ENCODE measurements around the gene IL1R2.
"Not testable (repeated sequence)": the region's sequence is repeated elsewhere in the genome, so short reads cannot be mapped to it uniquely, and the experiment has no call there.

The IL1R2 gene

DNA sequence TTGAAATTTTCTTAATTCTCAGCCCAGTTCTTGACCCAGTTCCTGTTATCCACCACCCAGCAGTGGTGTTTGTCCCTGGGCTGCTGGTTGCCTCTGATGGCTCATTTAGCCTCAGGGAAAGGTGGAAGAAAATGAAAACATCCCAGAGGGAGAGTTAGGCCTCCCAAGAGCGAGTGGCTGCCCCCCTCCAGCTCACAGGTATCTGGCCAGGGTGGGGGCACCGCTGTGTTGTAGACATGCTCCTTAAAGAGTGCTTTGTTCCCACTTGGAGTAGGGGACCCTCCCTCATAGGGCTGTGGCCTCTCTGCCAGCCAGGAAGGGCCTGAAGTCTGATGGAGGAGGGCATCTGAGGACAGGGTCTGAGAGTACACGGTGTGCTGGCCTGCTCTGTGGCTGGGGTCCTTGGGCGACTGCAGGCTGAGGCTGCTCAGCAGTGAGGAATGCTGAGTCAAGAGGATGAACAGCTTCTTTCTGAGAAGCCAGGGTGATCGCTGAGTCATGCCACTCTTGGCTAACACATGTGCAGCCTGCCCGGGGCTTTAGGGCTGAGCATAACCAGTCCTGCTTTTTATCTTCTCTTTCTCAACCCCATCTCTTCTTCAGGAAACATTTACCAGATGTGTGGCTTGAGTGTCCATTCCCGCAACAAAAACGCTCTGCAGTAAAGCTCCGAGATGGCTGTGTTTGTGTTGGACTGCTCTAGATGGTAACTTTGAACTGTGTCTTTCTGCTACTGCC lies 72.3 kb downstream of the IL1R2 start:
- no peak for DNase-seq

DNA sequence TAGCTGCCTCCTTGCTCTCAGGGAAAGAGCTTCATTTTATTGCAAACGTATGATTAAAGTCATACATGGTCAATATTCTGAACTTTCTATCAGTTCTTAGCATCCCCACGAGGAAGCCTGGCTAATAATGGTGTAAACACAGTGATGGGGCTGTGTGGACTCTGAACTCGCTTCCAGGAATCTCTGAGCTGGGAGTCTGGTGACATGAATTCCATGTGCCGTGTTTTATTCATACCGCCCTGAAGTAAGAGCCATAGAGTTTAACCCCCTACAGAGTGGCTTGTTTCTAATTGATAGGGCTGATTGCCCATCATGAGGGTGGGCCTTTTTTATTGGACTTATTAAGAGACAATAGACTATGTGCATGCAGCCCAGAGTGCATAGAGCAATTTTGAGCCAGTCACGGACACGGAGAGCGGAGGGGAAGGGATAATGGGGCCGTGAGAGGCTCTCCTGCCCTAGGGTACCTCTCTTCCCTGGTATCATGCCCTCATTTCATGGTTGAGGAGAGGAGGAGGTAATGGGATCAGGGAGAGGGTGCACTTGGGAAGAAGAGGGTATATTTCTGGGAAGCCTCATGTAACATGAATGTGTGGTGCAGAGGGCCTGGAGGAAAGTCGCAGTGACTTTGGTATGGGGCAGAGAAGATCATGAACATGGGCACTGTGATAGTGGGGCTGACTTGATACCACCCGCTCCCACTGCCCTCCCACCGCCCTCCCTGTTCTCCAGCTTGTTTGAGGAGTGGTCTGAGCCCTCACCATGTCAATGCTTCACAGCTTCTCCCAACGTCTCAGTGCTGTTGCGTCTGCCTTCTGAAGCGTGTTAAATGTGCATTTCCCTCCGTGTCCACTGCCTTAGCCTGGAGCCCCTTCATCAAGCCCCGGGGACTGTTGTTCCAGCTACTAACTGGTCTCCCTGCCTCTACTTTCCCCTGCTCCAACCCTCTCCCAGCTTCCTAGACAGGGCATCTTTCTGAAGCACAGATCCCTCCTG lies 73.2 kb downstream of the IL1R2 start:
- no peak for DNase-seq

DNA sequence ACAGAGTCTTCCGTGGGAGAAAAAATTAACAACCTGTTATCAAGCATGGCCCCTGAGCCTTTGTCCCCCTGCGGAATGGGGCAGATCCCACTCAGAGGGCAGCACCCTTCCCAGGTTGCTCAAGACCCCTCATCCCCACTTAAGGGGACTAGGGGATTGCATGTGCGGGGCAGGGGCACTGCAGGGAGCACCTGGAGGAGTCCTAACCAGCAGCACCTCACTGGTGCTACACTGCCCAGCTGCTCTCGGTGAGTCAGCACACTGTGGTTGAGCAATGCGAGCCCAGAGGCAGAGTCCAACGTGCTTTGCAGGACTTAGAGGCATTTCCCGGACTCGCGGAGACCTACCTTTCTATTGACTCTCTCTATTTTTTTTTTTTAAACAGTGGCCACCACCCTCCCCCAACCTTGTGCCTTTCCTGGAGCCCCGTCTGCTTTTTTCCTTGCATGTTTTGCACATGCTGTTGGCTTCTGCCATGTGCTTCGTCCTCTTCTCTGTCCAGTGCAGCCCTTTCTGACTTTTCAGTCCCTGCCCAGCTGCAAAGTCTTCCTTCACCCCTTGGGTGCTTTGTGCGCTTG lies 74.0 kb downstream of the IL1R2 start:
- DNase-seq = no peak

DNA sequence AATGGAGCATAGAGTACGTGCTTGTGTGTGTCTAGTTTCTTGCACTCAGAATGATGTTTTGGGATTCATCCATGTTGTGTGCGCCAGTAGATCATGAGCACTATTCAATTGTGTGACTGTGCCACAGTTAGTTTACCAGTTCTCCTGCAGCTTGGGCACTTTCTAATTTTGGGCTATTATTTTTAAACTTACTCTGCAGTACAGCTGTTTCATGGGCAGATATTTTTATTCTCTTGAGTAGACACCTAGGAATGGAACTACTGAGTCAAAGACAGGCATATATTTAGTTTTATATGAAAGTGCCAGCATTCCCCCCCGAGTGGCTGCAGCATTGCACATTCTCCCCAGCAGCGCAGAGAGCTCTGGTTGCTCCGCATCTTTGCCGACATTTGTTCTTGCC lies 74.8 kb downstream of the IL1R2 start:
- DNase-seq = no peak

DNA sequence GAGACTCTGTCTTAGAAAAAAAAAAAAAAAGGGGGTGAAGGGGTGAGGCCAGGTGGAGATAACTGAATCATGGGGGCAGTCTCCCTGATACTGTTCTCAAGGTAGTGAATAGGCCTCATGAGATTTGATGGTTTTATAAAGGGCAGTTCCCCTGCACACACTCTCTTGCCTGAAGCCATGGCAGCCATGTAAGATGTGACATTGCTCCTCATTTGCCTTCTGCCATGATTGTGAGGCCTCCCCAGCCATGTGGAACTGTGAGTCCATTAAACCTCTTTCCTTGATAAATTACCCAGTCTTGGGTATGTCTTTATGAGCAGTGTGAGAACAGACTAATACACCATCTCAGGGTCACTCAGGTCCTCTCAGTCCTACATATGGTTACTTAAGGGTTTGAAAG lies 76.4 kb downstream of the IL1R2 start:
- DNase-seq = not testable (repeated sequence)

DNA sequence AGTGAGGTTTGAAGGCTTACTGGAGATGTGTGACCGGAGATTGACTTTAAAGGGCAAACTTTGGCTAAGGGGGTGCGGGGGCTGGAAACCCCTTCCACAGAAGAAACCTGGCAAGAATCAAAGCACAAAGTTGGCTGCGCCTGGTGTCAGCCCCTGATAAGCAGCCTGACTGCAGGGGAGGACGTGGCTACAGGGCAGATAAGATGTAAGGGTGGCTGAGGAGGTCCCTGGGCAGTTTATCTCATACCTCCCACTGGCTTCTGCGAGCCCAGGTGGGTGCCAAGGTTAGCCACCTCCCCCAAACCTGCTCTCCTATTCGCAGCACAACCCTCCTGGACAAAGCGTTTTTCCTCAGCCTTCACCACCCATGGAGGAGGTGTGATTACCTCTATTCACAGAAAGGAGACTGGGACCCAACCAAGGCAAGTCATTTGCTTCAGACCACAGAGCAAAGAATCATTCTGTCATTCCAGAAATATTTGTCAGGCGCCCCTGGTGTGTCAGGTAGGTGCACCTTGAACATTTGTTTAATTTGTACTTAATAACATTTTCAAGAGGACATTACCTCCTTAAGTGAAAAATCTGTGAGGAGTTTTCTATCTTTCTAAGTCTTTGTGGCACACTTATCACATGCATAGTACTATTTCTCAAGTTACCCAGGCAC lies 77.7 kb downstream of the IL1R2 start:
- DNase-seq = no peak

DNA sequence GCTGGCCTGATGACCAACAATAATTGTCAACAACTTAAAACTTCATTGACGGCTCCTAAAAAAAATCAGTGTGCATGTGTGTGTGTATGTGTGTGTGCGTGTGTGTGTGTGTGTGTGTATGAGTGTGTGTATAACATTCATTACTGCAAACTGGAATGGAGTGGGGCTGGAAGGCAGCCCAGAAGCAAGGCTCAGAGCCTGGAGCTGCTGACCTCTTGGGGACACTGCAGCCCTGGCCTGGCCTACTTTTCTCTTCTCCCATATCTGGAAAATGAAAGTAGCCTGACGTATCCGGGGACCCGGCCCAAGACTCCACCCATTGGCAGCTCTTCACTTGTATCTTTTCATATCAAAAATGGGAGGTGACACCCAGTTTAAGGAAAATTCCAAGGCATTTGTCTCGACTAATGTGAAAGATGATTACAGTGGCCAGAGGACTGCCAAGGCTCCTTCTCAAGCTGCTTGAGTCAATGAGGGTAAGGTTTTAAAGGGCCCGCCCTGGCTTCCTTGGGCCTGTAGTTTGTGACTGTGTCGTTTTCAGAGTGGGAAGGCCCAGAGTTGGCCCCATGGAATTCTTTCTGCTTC lies 78.4 kb downstream of the IL1R2 start:
- DNase-seq = no peak

DNA sequence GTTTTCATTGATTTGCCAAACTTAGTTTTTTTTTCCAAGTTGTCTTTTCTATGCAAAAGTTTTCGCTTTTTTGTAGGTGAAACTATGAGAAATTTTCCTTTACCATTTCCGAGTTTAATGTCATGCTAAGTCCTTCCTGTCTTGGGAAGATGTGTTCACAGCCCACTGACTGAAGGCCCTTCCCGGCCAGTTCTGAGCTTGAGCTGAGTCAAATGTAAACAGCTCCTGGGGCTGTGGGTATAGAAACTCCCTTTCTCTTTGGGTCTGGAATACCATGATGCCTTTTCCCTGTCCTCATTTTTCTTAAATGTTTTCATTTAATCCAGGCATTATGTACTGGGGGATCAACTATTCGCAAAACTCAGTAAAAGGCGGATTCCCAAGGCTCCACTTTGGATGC lies 81.0 kb downstream of the IL1R2 start:
- no peak for DNase-seq

DNA sequence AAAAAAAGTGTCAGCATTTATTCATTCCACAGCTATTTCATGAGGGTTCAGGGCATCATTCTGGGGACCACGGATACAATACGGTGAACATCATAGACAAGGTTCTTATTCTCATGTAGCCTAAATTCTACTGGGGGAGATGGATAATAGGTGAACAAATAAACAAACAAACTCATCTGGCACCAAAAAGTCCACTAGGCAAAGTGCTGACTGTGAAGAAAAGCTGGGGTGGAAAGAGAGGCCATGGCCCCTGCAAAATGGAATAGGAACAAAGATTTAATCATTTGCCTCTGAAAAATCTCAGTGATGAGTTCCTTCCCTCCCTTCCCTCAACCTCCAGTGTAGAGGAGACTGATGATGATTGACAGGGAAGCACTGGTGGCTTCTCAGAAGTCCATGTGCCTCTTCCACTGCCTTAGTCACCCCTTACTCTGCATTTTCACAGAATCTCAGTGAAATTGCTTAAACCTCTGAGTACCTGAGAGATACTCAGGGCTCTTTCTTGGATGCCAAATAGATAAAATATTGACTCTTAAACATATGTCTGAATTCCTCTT lies 81.5 kb downstream of the IL1R2 start:
- no peak for DNase-seq

DNA sequence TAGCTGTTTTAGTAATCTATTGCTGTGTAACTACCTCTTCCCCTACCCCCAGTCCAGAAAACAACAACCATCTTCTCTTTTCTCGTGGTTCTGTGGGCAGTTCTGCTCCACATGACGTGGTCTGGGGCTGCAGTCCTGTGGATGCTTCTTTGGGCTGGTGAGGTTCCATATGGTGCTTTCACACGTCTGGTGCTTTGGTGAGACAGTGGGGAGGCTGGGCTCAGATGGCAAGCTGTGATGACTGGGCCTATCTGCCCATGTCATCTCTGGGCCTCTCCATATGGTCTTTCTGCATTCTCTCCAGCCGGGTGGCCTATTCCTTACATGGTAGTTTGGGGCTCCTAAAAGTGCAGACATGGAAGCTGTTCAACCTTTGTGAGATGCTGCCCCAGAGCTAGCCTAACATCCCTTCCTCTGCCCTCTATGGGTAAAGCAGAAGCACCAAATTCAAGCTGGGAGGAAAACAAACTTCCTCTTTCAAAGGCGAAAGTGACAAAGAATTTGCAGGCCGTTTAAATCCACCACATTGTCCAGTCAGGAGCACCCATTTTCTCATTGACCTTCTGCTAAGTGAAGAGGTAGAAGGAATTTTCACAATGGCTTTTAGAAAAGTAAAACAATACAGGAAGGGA lies 82.5 kb downstream of the IL1R2 start:
- no peak for DNase-seq

DNA sequence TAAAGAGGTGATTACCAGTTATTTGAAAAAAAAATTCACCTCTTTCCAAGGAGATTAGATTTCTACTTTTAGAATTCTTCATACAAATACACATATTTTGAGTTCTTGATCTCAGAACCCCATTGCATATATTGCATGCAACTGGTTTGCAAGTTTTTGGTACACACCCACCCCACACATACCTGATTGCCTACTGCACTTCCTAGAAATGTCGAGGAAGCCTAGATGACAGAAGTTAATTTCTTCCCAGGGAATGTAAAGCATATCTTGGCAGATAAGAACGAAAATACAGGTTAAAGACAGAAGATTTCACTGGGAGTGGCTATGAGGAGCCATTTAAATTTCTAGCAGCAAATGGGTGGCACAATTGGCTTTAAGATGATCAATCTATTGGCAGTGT lies 83.7 kb downstream of the IL1R2 start:
- DNase-seq = no peak

DNA sequence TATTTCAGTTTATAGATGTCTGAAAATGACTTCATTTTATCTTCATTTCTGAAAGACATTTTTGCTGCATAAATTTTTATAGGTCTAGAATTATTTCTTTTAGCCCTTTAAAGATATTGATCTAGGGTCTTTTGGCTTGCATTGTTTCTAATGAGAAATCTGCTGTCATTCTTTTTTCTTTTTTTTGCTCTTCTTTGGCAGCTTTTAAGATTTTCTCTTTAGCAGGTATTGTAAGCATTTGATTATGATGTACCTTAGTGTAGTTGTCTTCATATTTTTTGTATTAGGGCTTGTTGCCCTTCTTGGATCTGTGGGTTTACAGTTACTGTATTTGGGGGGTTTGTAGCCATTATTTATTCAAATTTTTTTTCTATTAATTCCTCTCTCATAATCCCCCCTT lies 84.8 kb downstream of the IL1R2 start:
- no peak for DNase-seq
